Thyroid gland (tissue), 4 donors: Measurements from ENCODE around the gene ASAP2. TPM values are rescaled to one million over a fixed set of nuclear protein-coding genes. Genes with fewer than 3 reads are reported as not detected.
A peak's percentile ranks its signal among the peaks of the same experiment; 100 is the strongest.

Experiments
- DNase-seq, 2 donors: peaks; one replicate each; pipeline ENCODE4 v3.0.0-alpha.2; 2019
- H3K27ac ChIP-seq, 3 donors: fragments of 200-600 bp; sonication (generic); 1 replicate in 2 of 3; 2 replicates in 1 of 3; pipeline ENCODE4 v1.5.1; 2016 to 2019; ENCODE audit warnings: mild to moderate bottlenecking in 1 of 3, moderate library complexity in 1 of 3
- H3K27me3 ChIP-seq: fragments of 200-600 bp; sonication (generic); one replicate; pipeline ENCODE4 v1.5.1; 2019
- H3K36me3 ChIP-seq, 2 donors: fragments of 200-600 bp; sonication (generic); one replicate each; pipeline ENCODE4 v1.5.1; 2016 to 2019
- H3K4me1 ChIP-seq, 2 donors: fragments of 200-600 bp; sonication (generic); one replicate each; pipeline ENCODE4 v1.5.1; 2017 to 2019
- H3K4me3 ChIP-seq, 3 donors: fragments of 200-600 bp; sonication (generic); replicated peaks in 1 of 3; 1 replicate in 2 of 3; 2 replicates in 1 of 3; pipeline ENCODE4 v1.5.1; 2016; ENCODE audit warnings: mild to moderate bottlenecking in 1 of 3
- H3K9me3 ChIP-seq: fragments of 200-600 bp; sonication (generic); one replicate; pipeline ENCODE4 v1.5.1; 2017
- CTCF ChIP-seq, 6 experiments: fragments of 200-600 bp in 3 of 6; fragments of 450-650 bp in 3 of 6; sonication (generic) in 3 of 6; IDR thresholded peaks; one replicate each; pipeline ENCODE4 v1.5.1; 2016 to 2019; ENCODE audit warnings: antibody characterized with exemption in 6 of 6, mild to moderate bottlenecking in 2 of 6, inconsistent platforms in 1 of 6, moderate library complexity in 1 of 6
- POLR2A ChIP-seq, 2 donors: fragments of 450-650 bp; IDR thresholded peaks; one replicate each; pipeline ENCODE4 v1.6.1; 2017; ENCODE audit warnings: antibody characterized with exemption in 2 of 2, mild to moderate bottlenecking in 2 of 2, moderate library complexity in 1 of 2
- WGBS, 2 donors: methylation state at CpG; one replicate each; pipeline ENCODE4 v1.1.5; 2017; 5-methylcytosine and 5-hydroxymethylcytosine counted together
- intact Hi-C: fragments of 100-400 bp; cut with DNase I; formaldehyde crosslinking; loops from one replicate; pipeline ENCODE4 v1.15.1; 2023
- total RNA-seq, 4 donors: library from RNA; depleted of rRNA; stranded (reverse); fragments of >200 nt; gene quantifications; one replicate each; pipeline ENCODE4 v1.2.3, GENCODE V29; 2016

ASAP2 gene
- total RNA-seq, 4 donors from 2014 or later, result 40.3 to 55.3 (median 47.3) TPM

DNA sequence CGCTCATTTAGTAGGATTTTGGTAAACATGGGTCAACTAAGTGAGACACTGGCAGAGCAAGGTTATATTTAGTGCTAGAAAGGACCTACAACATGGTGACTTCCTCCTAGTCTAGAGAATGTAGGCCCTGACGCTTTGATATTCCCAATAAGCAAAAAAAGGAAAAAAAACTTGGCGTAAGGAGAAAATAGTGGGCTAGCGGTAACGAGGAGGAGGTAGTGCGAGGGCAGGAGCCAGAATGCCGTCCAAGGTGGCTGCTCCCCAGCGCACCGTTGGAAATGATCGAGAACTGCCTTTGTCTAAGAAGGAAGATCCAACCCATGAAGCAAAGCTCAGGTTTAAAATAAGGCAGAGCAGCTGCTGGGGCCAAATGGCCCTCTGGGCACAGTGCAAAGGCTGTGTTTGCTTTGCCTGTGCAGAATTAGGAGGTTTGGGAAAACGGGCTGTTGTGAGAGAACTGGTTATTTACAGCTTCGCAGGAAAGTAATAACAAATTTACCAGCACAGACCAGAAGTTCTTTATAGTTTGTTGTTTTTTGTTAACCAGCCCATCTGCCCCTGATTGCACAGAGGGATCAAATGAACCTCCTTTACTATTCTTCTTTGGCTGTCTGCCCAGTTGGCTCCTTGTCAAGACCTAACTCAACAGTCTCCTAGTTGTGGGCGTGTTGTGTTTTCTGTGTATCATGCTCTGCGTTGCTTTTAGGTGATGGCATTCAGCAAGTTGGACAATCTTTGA lies 130.1 kb downstream of the ASAP2 start:
- Histone ChIP-seq H3K27ac (peak overlapping the region; percentile 57 to 72 (median 66)), H3K4me3 (no peak overlapping the region), H3K27me3 (no peaks in the 10 kb centered on the region), H3K4me1 (peaks cover 39 to 58% of the 10 kb centered on the region in 2 donors), H3K9me3 (no peaks in the 10 kb centered on the region), H3K36me3 (no peaks in the 10 kb centered on the region)
- DNase-seq, result peak; percentile 91 to 92
- intact Hi-C loops, result loop anchor here (5.0 kb wide), 2 partner anchors 129 to 194 kb away; partner anchors contain the start of gene ASAP2
- WGBS, 2 donors, result 48 to 57% methylated on average over 14 of the region's 14 CpGs
- TF ChIP-seq CTCF (IDR thresholded peaks at IDR 0.05), result no peak

DNA sequence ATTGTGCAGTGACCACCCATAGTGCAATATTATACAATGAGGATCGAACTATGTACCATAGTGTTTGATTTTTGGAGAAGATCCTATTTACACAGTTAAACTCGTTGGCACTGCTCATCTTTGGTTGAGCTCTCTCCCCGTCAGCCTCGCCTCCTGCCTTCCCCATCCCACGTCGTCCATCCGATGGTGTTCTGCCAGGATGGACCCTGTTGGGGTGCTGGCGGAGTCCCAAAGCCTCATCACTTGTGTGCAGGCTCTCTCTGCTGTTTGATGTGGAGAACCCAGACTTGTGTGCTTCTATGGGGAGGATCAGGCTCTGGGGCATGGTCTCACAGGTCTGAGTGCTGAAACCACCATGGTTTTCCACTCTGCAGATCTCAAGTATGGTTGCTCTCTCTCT lies 131.3 kb downstream of the ASAP2 start:
- intact Hi-C loops, result loop anchor here (5.0 kb wide), 2 partner anchors 131 to 196 kb away; partner anchors contain the start of gene ASAP2
- Histone ChIP-seq H3K4me1 (peaks cover 34 to 50% of the 10 kb centered on the region in 2 donors), H3K9me3 (no peaks in the 10 kb centered on the region), H3K36me3 (peaks cover 0 to 2% of the 10 kb centered on the region in 2 donors), H3K4me3 (no peak overlapping the region), H3K27me3 (no peaks in the 10 kb centered on the region), H3K27ac (peak overlapping the region in 2 of 3 donors; percentile 26 to 72)
- no peak for DNase-seq
- WGBS, 2 donors, result 91 to 93% methylated on average over 8 of the region's 8 CpGs
- TF ChIP-seq POLR2A (IDR thresholded peaks at IDR 0.05), result no peak
- TF ChIP-seq CTCF (IDR thresholded peaks at IDR 0.05), result no peak

- intact Hi-C loops, result no loop called here
- WGBS, 2 donors, result 95 to 96% methylated on average over 12 of the region's 12 CpGs
- DNase-seq, result no peak
Observed at GRCh38 chr2:9341337-9341887, 134.8 kb downstream of the ASAP2 start.

DNA sequence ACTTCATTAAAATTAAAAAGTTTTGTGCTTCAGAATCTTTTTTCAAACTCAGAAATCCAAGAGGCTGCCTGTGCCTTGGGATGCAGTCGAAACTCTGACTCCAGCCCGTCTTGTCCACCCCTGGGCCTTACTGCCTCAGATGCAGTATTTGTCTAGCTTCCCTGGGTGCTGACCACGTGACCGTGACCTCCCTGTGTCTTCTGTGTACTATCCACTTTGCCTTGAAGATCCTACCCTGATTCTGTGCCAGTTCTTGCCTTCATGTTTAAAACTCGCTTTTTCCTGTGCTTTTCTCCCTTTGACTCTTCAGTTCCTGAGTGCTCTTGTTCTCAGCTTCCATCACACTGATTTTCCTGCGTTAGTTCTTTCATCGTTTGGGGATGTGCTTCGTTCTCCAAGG lies 136.0 kb downstream of the ASAP2 start:
- no peak overlapping the region for H3K27ac ChIP-seq
- TF ChIP-seq POLR2A (IDR thresholded peaks at IDR 0.05) (no peak), CTCF (IDR thresholded peaks at IDR 0.05) (no peak)
- H3K4me1 ChIP-seq, result peaks cover 12 to 33% of the 10 kb centered on the region in 2 donors
- peaks cover 0 to 5% of the 10 kb centered on the region in 2 donors for H3K36me3 ChIP-seq
- H3K27me3 ChIP-seq, result no peaks in the 10 kb centered on the region
- H3K9me3 ChIP-seq, result no peaks in the 10 kb centered on the region
- no peak overlapping the region for H3K4me3 ChIP-seq
- 91 to 93% methylated on average over 8 of the region's 8 CpGs for WGBS, 2 donors
- intact Hi-C loops, result no loop called here
- no peak for DNase-seq

More at GRCh38 chr2:9341337-9341887, 134.8 kb downstream of the ASAP2 start:
- peaks cover 15 to 33% of the 10 kb centered on the region in 2 donors for H3K4me1 ChIP-seq
- no peaks in the 10 kb centered on the region for H3K27me3 ChIP-seq
- peaks cover 0 to 5% of the 10 kb centered on the region in 2 donors for H3K36me3 ChIP-seq
- H3K9me3 ChIP-seq, result no peaks in the 10 kb centered on the region
- H3K4me3 ChIP-seq, result no peak overlapping the region
- H3K27ac ChIP-seq, result no peak overlapping the region
- TF ChIP-seq CTCF (IDR thresholded peaks at IDR 0.05) (no peak), POLR2A (IDR thresholded peaks at IDR 0.05) (no peak)

GRCh38 chr2:9343524-9343923 lies 136.9 kb downstream of the ASAP2 start:
- Histone ChIP-seq H3K9me3 (no peaks in the 10 kb centered on the region), H3K4me3 (no peak overlapping the region), H3K27me3 (no peaks in the 10 kb centered on the region), H3K36me3 (peaks cover 0 to 5% of the 10 kb centered on the region in 2 donors), H3K4me1 (peaks cover 12 to 31% of the 10 kb centered on the region in 2 donors), H3K27ac (no peak overlapping the region)
- TF ChIP-seq CTCF (IDR thresholded peaks at IDR 0.05) (no peak), POLR2A (IDR thresholded peaks at IDR 0.05) (no peak)
- intact Hi-C loops, result no loop called here
- no peak for DNase-seq
- WGBS, 2 donors, result 89 to 90% methylated on average over 7 of the region's 7 CpGs
